HepG2 (cell line): ENCODE data around the gene NBL1. TPM values are rescaled to one million over a fixed set of nuclear protein-coding genes. Genes with fewer than 3 reads are reported as not detected.
A peak's percentile ranks its signal among the peaks of the same experiment; 100 is the strongest.

Experiments used
- FOSL2 ChIP-seq: sonication (generic); formaldehyde crosslinking; IDR thresholded peaks from 2 replicates; pipeline ENCODE4 v1.4.0; 2020; ENCODE audit warnings: missing genetic modification reagents
- GZF1 ChIP-seq: sonication (generic); formaldehyde crosslinking; IDR thresholded peaks from 2 replicates; pipeline ENCODE4 v1.5.1; 2020; ENCODE audit warnings: mild to moderate bottlenecking, missing genetic modification reagents
- YEATS2 ChIP-seq: sonication (generic); formaldehyde crosslinking; IDR thresholded peaks from 2 replicates; pipeline ENCODE4 v1.4.0; 2020; ENCODE audit warnings: missing genetic modification reagents, borderline replicate concordance
- ZBTB40 ChIP-seq, 2 experiments: fragments of 450-650 bp in 1 of 2; sonication (generic) in 1 of 2; formaldehyde crosslinking in 1 of 2; IDR thresholded peaks; 2 replicates each; pipeline versions ENCODE4 v1.6.1 to v1.8.0; 2016 to 2022; ENCODE audit warnings: antibody characterized with exemption in 1 of 2, mild to moderate bottlenecking in 1 of 2, missing genetic modification reagents in 1 of 2
- ZNF407 ChIP-seq: sonication (generic); formaldehyde crosslinking; IDR thresholded peaks from one replicate; pipeline ENCODE4 v1.5.1; 2020; ENCODE audit warnings: mild to moderate bottlenecking, missing genetic modification reagents; ENCODE audit errors: not compliant biosample characterization
- ZNF570 ChIP-seq: sonication (generic); formaldehyde crosslinking; IDR thresholded peaks from 2 replicates; pipeline ENCODE4 v1.4.0; 2020; ENCODE audit warnings: mild to moderate bottlenecking, missing genetic modification reagents, borderline replicate concordance
- ZNF589 ChIP-seq: sonication (generic); formaldehyde crosslinking; conservative IDR thresholded peaks from 2 replicates; pipeline ENCODE4 v1.8.0; 2022; ENCODE audit warnings: mild to moderate bottlenecking, moderate library complexity, missing genetic modification reagents
- polyA plus RNA-seq, 8 experiments: library from polyadenylated mRNA; depleted of rRNA in 3 of 8; stranded (reverse) in 7 of 8; unstranded in 1 of 8; fragments of >200 nt; fragmentation: Illumina TruSeq in 4 of 8; extraction: Trizol in 4 of 8; gene quantifications; 2 replicates each; pipeline versions ENCODE4 v1.2.1 to v1.2.3, GENCODE V29; 2011 to 2016; ENCODE audit warnings: low read depth in 4 of 8, missing spikeins in 1 of 8, mixed read lengths in 1 of 8; ENCODE audit not compliant: insufficient read depth in 1 of 8
- total RNA-seq, 5 experiments: library from RNA; depleted of rRNA; stranded (reverse); fragments of >200 nt; fragmentation: Illumina TruSeq; extraction: Trizol; gene quantifications; 2 replicates each; pipeline ENCODE4 v1.2.3, GENCODE V29; 2016; ENCODE audit warnings: low read depth in 1 of 5

Gene NBL1
- total and polyA plus RNA-seq, 2 of the 13 experiments (the other 11 are each of a cell fraction or from before 2014, with no cell fraction given), result 2.7 to 13.8 TPM

GRCh38 chr1:19596714-19597495 lies 47.2 kb upstream of the NBL1 start (continued):
- TF ChIP-seq ZBTB40 (IDR thresholded peaks at IDR 0.05) (no peak), ZBTB40 (CRISPR knock-in tag; IDR thresholded peaks at IDR 0.05) (no peak), ZNF407 (CRISPR knock-in tag) (peak; percentile 78), GZF1 (CRISPR knock-in tag) (no peak), ZNF570 (CRISPR knock-in tag) (no peak), FOSL2 (CRISPR knock-in tag) (no peak; the same call in 1 of the 2 replicates), YEATS2 (CRISPR knock-in tag) (peak; percentile 91), ZNF589 (CRISPR knock-in tag) (no peak)
